Urinary bladder (tissue), 4 donors: ENCODE data around the gene HP1BP3. TPM values are rescaled to one million over a fixed set of nuclear protein-coding genes. Genes with fewer than 3 reads are reported as not detected.

Experiments
- DNase-seq: peaks from one replicate; pipeline ENCODE4 v3.0.0-alpha.2; 2015; ENCODE audit errors: extremely low spot score
- H3K27ac ChIP-seq: one replicate; pipeline ENCODE4 v1.5.1; 2013; ENCODE audit warnings: low read depth, mild to moderate bottlenecking, moderate library complexity
- H3K36me3 ChIP-seq: one replicate; pipeline ENCODE4 v1.6.1; 2013; ENCODE audit warnings: mild to moderate bottlenecking, moderate library complexity; ENCODE audit not compliant: insufficient read depth
- H3K4me1 ChIP-seq: one replicate; pipeline ENCODE4 v1.6.1; 2013; ENCODE audit warnings: mild to moderate bottlenecking, moderate library complexity; ENCODE audit not compliant: insufficient read depth
- H3K4me3 ChIP-seq: one replicate; pipeline ENCODE4 v1.5.1; 2013; ENCODE audit warnings: low read depth, low read length
- WGBS: extraction: QIAGEN DNeasy Blood & Tissue Kit; methylation state at CpG from one replicate; pipeline ENCODE4 v1.1.7; 2013; 5-methylcytosine and 5-hydroxymethylcytosine counted together
- polyA plus RNA-seq: library from polyadenylated mRNA; stranded (reverse); fragments of 200-250 nt; gene quantifications from one replicate; pipeline ENCODE4 v1.2.3, GENCODE V29; 2013
- total RNA-seq: library from RNA; depleted of rRNA; stranded (reverse); fragments of >200 nt; gene quantifications from one replicate; pipeline ENCODE4 v1.2.3, GENCODE V29; 2014
- donor health status: healthy with polysubstance abuse.
- donor health status: healthy.

The HP1BP3 gene
- total and polyA plus RNA-seq, 2 donors, result 186 to 385 TPM

- Histone ChIP-seq H3K36me3 (peaks cover 4% of the 10 kb centered on the region), H3K27ac (no peak overlapping the region), H3K4me1 (no peaks in the 10 kb centered on the region), H3K4me3 (no peak overlapping the region)
- DNase-seq, result no peak
- 81% methylated on average over 2 of the region's 2 CpGs for WGBS
Measured at GRCh38 chr1:20740781-20741180, 46.3 kb downstream of the HP1BP3 start.

GRCh38 chr1:20739225-20739624 lies 47.9 kb downstream of the HP1BP3 start:
- H3K27ac ChIP-seq, result no peak overlapping the region
- H3K4me3 ChIP-seq, result no peak overlapping the region
- 53% methylated on average over 2 of the region's 2 CpGs for WGBS
- H3K36me3 ChIP-seq, result peaks cover 1% of the 10 kb centered on the region
- no peak for DNase-seq
- no peaks in the 10 kb centered on the region for H3K4me1 ChIP-seq

- no peak overlapping the region for H3K4me3 ChIP-seq
- no peaks in the 10 kb centered on the region for H3K4me1 ChIP-seq
- H3K36me3 ChIP-seq, result no peaks in the 10 kb centered on the region
- 76% methylated on average over 7 of the region's 7 CpGs for WGBS
- no peak for DNase-seq
- no peak overlapping the region for H3K27ac ChIP-seq
Measured at GRCh38 chr1:20735581-20736111, 51.5 kb downstream of the HP1BP3 start.

GRCh38 chr1:20733360-20733975 lies 53.6 kb downstream of the HP1BP3 start:
- no peak overlapping the region for H3K27ac ChIP-seq
- 22% methylated on average over 7 of the region's 7 CpGs for WGBS
- no peak overlapping the region for H3K4me3 ChIP-seq
- no peaks in the 10 kb centered on the region for H3K4me1 ChIP-seq
- DNase-seq, result no peak
- no peaks in the 10 kb centered on the region for H3K36me3 ChIP-seq

- peak within 1 kb of the TSS; percentile 60 for H3K4me3 ChIP-seq
- no peak within 1 kb of the TSS for H3K27ac ChIP-seq
- DNase-seq, result peak; percentile 73
- H3K4me1 ChIP-seq, result no peaks in the 10 kb centered on the region
- no peaks in the 10 kb centered on the region for H3K36me3 ChIP-seq
- under 1% methylated on average over 38 of the region's 38 CpGs for WGBS
Measured at GRCh38 chr1:20732588-20733359, 54.3 kb downstream of the HP1BP3 start, which contains the start of gene SH2D5. TSS of gene SH2D5 (minus strand) at chr1:20732703. CDS start at chr1:20728044, 4,659 bp downstream.

GRCh38 chr1:20732071-20732587 lies 55.0 kb downstream of the HP1BP3 start:
- no peak for DNase-seq
- Histone ChIP-seq H3K4me3 (peak overlapping the region; percentile 60), H3K27ac (no peak overlapping the region), H3K36me3 (no peaks in the 10 kb centered on the region), H3K4me1 (no peaks in the 10 kb centered on the region)
- WGBS, result under 1% methylated on average over 55 of the region's 55 CpGs

GRCh38 chr1:20731057-20731991 lies 55.8 kb downstream of the HP1BP3 start:
- Histone ChIP-seq H3K4me3 (peak overlapping the region; percentile 60), H3K4me1 (no peaks in the 10 kb centered on the region), H3K27ac (no peak overlapping the region), H3K36me3 (no peaks in the 10 kb centered on the region)
- no peak for DNase-seq
- WGBS, result 16% methylated on average over 62 of the region's 62 CpGs

- H3K4me1 ChIP-seq, result no peaks in the 10 kb centered on the region
- H3K27ac ChIP-seq, result no peak overlapping the region
- no peak overlapping the region for H3K4me3 ChIP-seq
- no peak for DNase-seq
- WGBS, result 43% methylated on average over 4 of the region's 4 CpGs
- no peaks in the 10 kb centered on the region for H3K36me3 ChIP-seq
Measured at GRCh38 chr1:20730690-20731056, 56.4 kb downstream of the HP1BP3 start.

GRCh38 chr1:20729990-20730689 lies 57.0 kb downstream of the HP1BP3 start:
- DNase-seq, result no peak
- H3K4me3 ChIP-seq, result no peak overlapping the region
- H3K27ac ChIP-seq, result no peak overlapping the region
- 25% methylated on average over 19 of the region's 19 CpGs for WGBS
- H3K36me3 ChIP-seq, result no peaks in the 10 kb centered on the region
- no peaks in the 10 kb centered on the region for H3K4me1 ChIP-seq

- Histone ChIP-seq H3K27ac (no peak overlapping the region), H3K36me3 (no peaks in the 10 kb centered on the region), H3K4me3 (no peak overlapping the region), H3K4me1 (no peaks in the 10 kb centered on the region)
- WGBS, result 62% methylated on average over 14 of the region's 14 CpGs
- DNase-seq, result no peak
Measured at GRCh38 chr1:20729155-20729931, 57.8 kb downstream of the HP1BP3 start.

- H3K36me3 ChIP-seq, result no peaks in the 10 kb centered on the region
- no peak overlapping the region for H3K4me3 ChIP-seq
- no peak overlapping the region for H3K27ac ChIP-seq
- no peaks in the 10 kb centered on the region for H3K4me1 ChIP-seq
- 66% methylated on average over 9 of the region's 9 CpGs for WGBS
- DNase-seq, result no peak
Measured at GRCh38 chr1:20728371-20729154, 58.5 kb downstream of the HP1BP3 start.
